K562 (cell line): ENCODE results near the gene POR. TPM values are rescaled to one million over a fixed set of nuclear protein-coding genes. Genes with fewer than 3 reads are reported as not detected.
A peak's percentile ranks its signal among the peaks of the same experiment; 100 is the strongest.

Source experiments
- BCLAF1 ChIP-seq, 2 experiments: fragments of 450-650 bp in 1 of 2; IDR thresholded peaks; 2 replicates each; pipeline ENCODE4 v1.6.1; 2011 to 2017; ENCODE audit warnings: low read depth in 2 of 2, antibody characterized with exemption in 1 of 2, borderline replicate concordance in 1 of 2, low read length in 1 of 2, mild to moderate bottlenecking in 1 of 2, mixed read lengths in 1 of 2; ENCODE audit not compliant: control insufficient read depth in 1 of 2
- CAMTA2 ChIP-seq: fragments of 250-450 bp; sonication (Bioruptor Pico); conservative IDR thresholded peaks from 2 replicates; pipeline ENCODE4 v1.5.1; 2022
- CHAMP1 ChIP-seq: fragments of 450-650 bp; IDR thresholded peaks from 2 replicates; pipeline ENCODE4 v1.6.1; 2016; ENCODE audit warnings: mild to moderate bottlenecking
- CHD4 ChIP-seq: fragments of 200-600 bp; sonication (generic); IDR thresholded peaks from 3 replicates; pipeline ENCODE4 v1.6.1; 2012; ENCODE audit warnings: low read depth, mild to moderate bottlenecking, mixed read lengths, low read length, inconsistent platforms; ENCODE audit not compliant: insufficient read depth, insufficient replicate concordance, poor library complexity, severe bottlenecking
- DPF2 ChIP-seq: fragments of 450-650 bp; IDR thresholded peaks from 2 replicates; pipeline ENCODE4 v1.6.1; 2016
- E2F6 ChIP-seq, 2 experiments: IDR thresholded peaks; 2 replicates each; pipeline ENCODE4 v1.6.1; 2011; ENCODE audit warnings: borderline replicate concordance in 1 of 2, control low read depth in 1 of 2, low read depth in 1 of 2, low read length in 1 of 2, mild to moderate bottlenecking in 1 of 2, mixed read lengths in 1 of 2, moderate library complexity in 1 of 2; ENCODE audit not compliant: insufficient read depth in 1 of 2, insufficient read length in 1 of 2, poor library complexity in 1 of 2, severe bottlenecking in 1 of 2; ENCODE audit errors: extremely low read depth in 1 of 2
- ELF4 ChIP-seq: fragments of 450-650 bp; formaldehyde crosslinking; IDR thresholded peaks from 2 replicates; pipeline ENCODE4 v1.4.0; 2022; ENCODE audit warnings: missing genetic modification characterization
- GABPB1 ChIP-seq: sonication (generic); formaldehyde crosslinking; IDR thresholded peaks from 2 replicates; pipeline ENCODE4 v1.8.0; 2022; ENCODE audit warnings: mild to moderate bottlenecking, missing genetic modification reagents
- HDAC2 ChIP-seq: fragments of 450-650 bp; IDR thresholded peaks from 2 replicates; pipeline ENCODE4 v1.6.1; 2016; ENCODE audit warnings: mild to moderate bottlenecking
- HNRNPL ChIP-seq: fragments of 200-400 bp; formaldehyde crosslinking; IDR thresholded peaks from 2 replicates; pipeline ENCODE4 v1.6.1; 2017; ENCODE audit warnings: low read depth, mild to moderate bottlenecking, low read length
- NR1H2 ChIP-seq: sonication (generic); formaldehyde crosslinking; IDR thresholded peaks from 2 replicates; pipeline ENCODE4 v1.4.0; 2020; ENCODE audit warnings: mild to moderate bottlenecking, missing genetic modification reagents
- PHF21A ChIP-seq: fragments of 450-650 bp; IDR thresholded peaks from 2 replicates; pipeline ENCODE4 v1.6.1; 2017; ENCODE audit warnings: low read depth, borderline replicate concordance
- POLR2G ChIP-seq: fragments of 200-400 bp; formaldehyde crosslinking; IDR thresholded peaks from 2 replicates; pipeline ENCODE4 v1.6.1; 2017; ENCODE audit warnings: low read depth, mild to moderate bottlenecking, antibody characterized with exemption, low read length, moderate library complexity
- SMAD4 ChIP-seq: fragments of 250-450 bp; sonication (Bioruptor Pico); conservative IDR thresholded peaks from 2 replicates; pipeline ENCODE4 v1.8.0; 2021; ENCODE audit warnings: inconsistent platforms, mild to moderate bottlenecking, moderate library complexity
- ZNF444 ChIP-seq: fragments of 250-450 bp; sonication (Bioruptor Pico); IDR thresholded peaks from 2 replicates; pipeline ENCODE4 v1.4.0; 2020; ENCODE audit warnings: mild to moderate bottlenecking, moderate library complexity
- polyA plus RNA-seq, 8 experiments: library from polyadenylated mRNA; depleted of rRNA in 4 of 8; stranded (reverse) in 5 of 8; unstranded in 3 of 8; fragments of >200 nt; fragmentation: Nextera tagmentation in 2 of 8; fragmentation: Illumina TruSeq in 1 of 8; extraction: Ambion mirVana in 2 of 8; extraction: Trizol in 1 of 8; gene quantifications; 2 replicates each; pipeline versions ENCODE4 v1.2.1 to v1.2.3, GENCODE V29; 2011 to 2014; ENCODE audit warnings: inconsistent platforms in 1 of 8, missing spikeins in 1 of 8
- total RNA-seq, 7 experiments: library from RNA; depleted of rRNA in 6 of 7; stranded (reverse); fragments of >200 nt in 6 of 7; fragmentation: Illumina TruSeq in 2 of 7; extraction: Trizol in 2 of 7; gene quantifications; 2 replicates each; pipeline versions ENCODE4 v1.2.1 to v1.2.3, GENCODE V29; 2011 to 2021; ENCODE audit warnings: low replicate concordance in 1 of 7

POR gene
- total and polyA plus RNA-seq, 9 of the 15 experiments (the other 6 are each of a cell fraction or from before 2014, with no cell fraction given), result 4.7 to 142 (median 40.8) TPM

- TF ChIP-seq E2F6 (IDR thresholded peaks at IDR 0.05; ENCODE audit: borderline replicate concordance in 1 of 2, extremely low read depth in 1 of 2, insufficient read depth in 1 of 2, insufficient read length in 1 of 2, low read depth in 1 of 2, low read length in 1 of 2, poor library complexity in 1 of 2, severe bottlenecking in 1 of 2) (peak in 1 of 2 experiments; percentile 42), NR1H2 (CRISPR knock-in tag) (0 out of 2 replicates have a peak, but pooled peaks have one; percentile 69), CHD4 (no peak), CHAMP1 (no peak), HDAC2 (no peak; the same call in 1 of the 2 replicates), SMAD4 (CRISPR knock-in tag) (peak; percentile 67; the same call in 1 of the 2 replicates), CAMTA2 (CRISPR knock-in tag) (peak; percentile 85; the same call in 1 of the 2 replicates), DPF2 (0 out of 2 replicates have a peak, but pooled peaks have one; percentile 23), POLR2G (peak; percentile 84), PHF21A (no peak), ELF4 (peak; percentile 91), ZNF444 (CRISPR knock-in tag) (no peak), HNRNPL (0 out of 2 replicates have a peak, but pooled peaks have one; percentile 14), BCLAF1 (IDR thresholded peaks at IDR 0.05; ENCODE audit: borderline replicate concordance in 1 of 2, control insufficient read depth in 1 of 2, low read depth in 2 of 2, low read length in 1 of 2) (no peak), GABPB1 (CRISPR knock-in tag) (peak; percentile 69; the same call in 1 of the 2 replicates)
Measured at GRCh38 chr7:75994388-75995051, 79.6 kb downstream of the POR start, which contains the start of gene TMEM120A (continued).
